Testis (tissue), 2 donors: ENCODE results near the gene ASIC2.

Experiments
- POLR2A ChIP-seq: fragments of 450-650 bp; IDR thresholded peaks from one replicate; pipeline ENCODE4 v1.6.1; 2017; ENCODE audit warnings: antibody characterized with exemption, mild to moderate bottlenecking, moderate library complexity
- TF ChIP-seq, protein P1 (sequence below), 3 experiments: fragments of 450-650 bp in 2 of 3; fragments of 200-600 bp in 1 of 3; sonication (generic) in 1 of 3; IDR thresholded peaks; one replicate each; pipeline ENCODE4 v1.5.1; 2016 to 2019; ENCODE audit warnings: antibody characterized with exemption in 3 of 3, mild to moderate bottlenecking in 2 of 3, moderate library complexity in 1 of 3

DNA sequence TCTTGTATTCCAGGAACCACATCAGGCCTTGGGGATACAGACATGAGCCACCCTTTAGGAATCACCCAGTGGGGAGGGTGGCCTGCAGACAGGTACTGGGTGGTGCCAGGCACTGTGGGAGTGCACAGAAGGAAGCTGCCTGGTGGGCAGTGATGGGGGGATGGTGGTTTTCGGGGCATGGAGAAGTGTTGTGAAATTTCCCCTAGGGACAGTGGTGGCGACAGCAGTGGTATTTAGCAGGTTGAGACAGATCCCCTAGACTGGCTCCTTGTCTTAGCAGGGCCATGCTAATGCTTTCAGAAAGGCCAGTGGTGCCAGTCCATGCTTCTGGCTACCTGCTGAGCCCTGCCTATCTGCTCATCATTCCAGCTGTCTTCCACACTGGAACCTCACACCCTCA, 171.8 kb downstream of the ASIC2 start:
- TF ChIP-seq, protein P1, sequence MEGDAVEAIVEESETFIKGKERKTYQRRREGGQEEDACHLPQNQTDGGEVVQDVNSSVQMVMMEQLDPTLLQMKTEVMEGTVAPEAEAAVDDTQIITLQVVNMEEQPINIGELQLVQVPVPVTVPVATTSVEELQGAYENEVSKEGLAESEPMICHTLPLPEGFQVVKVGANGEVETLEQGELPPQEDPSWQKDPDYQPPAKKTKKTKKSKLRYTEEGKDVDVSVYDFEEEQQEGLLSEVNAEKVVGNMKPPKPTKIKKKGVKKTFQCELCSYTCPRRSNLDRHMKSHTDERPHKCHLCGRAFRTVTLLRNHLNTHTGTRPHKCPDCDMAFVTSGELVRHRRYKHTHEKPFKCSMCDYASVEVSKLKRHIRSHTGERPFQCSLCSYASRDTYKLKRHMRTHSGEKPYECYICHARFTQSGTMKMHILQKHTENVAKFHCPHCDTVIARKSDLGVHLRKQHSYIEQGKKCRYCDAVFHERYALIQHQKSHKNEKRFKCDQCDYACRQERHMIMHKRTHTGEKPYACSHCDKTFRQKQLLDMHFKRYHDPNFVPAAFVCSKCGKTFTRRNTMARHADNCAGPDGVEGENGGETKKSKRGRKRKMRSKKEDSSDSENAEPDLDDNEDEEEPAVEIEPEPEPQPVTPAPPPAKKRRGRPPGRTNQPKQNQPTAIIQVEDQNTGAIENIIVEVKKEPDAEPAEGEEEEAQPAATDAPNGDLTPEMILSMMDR (IDR thresholded peaks at IDR 0.05) = no peak
- TF ChIP-seq POLR2A = no peak
